HepG2 (cell line): ENCODE results near the gene NEDD4. TPM values are rescaled to one million over a fixed set of nuclear protein-coding genes. Genes with fewer than 3 reads are reported as not detected.
A peak's percentile ranks its signal among the peaks of the same experiment; 100 is the strongest.

Source experiments
- ATAC-seq: fragments of 200-7000 bp; cut with Tn5 transposase; 3 replicates; pipeline ENCODE4 v1.9.1; 2020; ENCODE audit warnings: mild to moderate bottlenecking, moderate library complexity
- BruUV-seq: library from RNA; stranded (reverse); fragments of 400-500 nt; replicated peaks from 2 replicates; lab custom pipeline; 2021; lab: Mats Ljungman, UMichigan
- CTCF ChIA-PET: fragments of 300-600 bp; formaldehyde crosslinking; extraction: SDS; loops from one replicate; lab custom pipeline; 2021; ENCODE audit warnings: low total read pairs, inconsistent platforms, low intra/inter-chr PET ratio; lab: Yijun Ruan, JAX
- POLR2A ChIA-PET: fragments of 350-600 bp; sonication (Branson Sonifier 250); formaldehyde crosslinking; loops from one replicate; lab custom pipeline; 2020; ENCODE audit warnings: antibody characterized with exemption, inconsistent platforms; lab: Yijun Ruan, JAX
- DNase-seq: peaks from one replicate; pipeline ENCODE4 v3.0.0-alpha.2; 2015; ENCODE audit warnings: low spot score
- FAIRE-seq: peaks from 3 replicates; lab custom pipeline; 2011; peaks lifted over from hg19 to GRCh38; lab: Jason Lieb, UNC
- H2AFZ ChIP-seq: one replicate; pipeline ENCODE4 v1.6.1; 2011; ENCODE audit warnings: low read length, inconsistent platforms
- H3K27ac ChIP-seq: fragments of 300-600 bp; 3 replicates; pipeline ENCODE4 v1.8.0; 2011; ENCODE audit warnings: mixed run types, mild to moderate bottlenecking, mixed read lengths, low read length, inconsistent platforms; ENCODE audit not compliant: insufficient read depth; ENCODE audit errors: extremely low read length
- H3K27me3 ChIP-seq, 2 experiments: fragments of 200-600 bp in 1 of 2; 2 replicates in 1 of 2; 3 replicates in 1 of 2; pipeline versions ENCODE4 v1.6.0 to v1.8.0; 2011; ENCODE audit warnings: low read length in 2 of 2, mild to moderate bottlenecking in 2 of 2, moderate library complexity in 2 of 2, inconsistent platforms in 1 of 2; ENCODE audit not compliant: insufficient read depth in 2 of 2, control insufficient read depth in 1 of 2
- H3K36me3 ChIP-seq, 2 experiments: fragments of 200-600 bp in 1 of 2; replicated peaks in 1 of 2; 2 replicates in 1 of 2; 3 replicates in 1 of 2; pipeline versions ENCODE4 v1.5.1 to v1.8.0; 2011; ENCODE audit warnings: low read length in 2 of 2, inconsistent platforms in 1 of 2; ENCODE audit not compliant: insufficient read depth in 2 of 2, control insufficient read depth in 1 of 2
- H3K4me1 ChIP-seq: 2 replicates; pipeline ENCODE4 v1.5.1; 2012; ENCODE audit warnings: low read length, inconsistent platforms; ENCODE audit not compliant: insufficient read depth
- H3K4me2 ChIP-seq: 2 replicates; pipeline ENCODE4 v1.6.0; 2011; ENCODE audit warnings: low read depth, low read length, inconsistent platforms
- H3K4me3 ChIP-seq, 3 experiments: fragments of 200-600 bp in 1 of 3; sonication (generic), shearing (Covaris generic) in 1 of 3; replicated peaks in 1 of 3; 2 replicates each; pipeline ENCODE4 v1.5.1; 2011 to 2016; ENCODE audit warnings: low read length in 3 of 3, inconsistent platforms in 2 of 3, low read depth in 2 of 3, mild to moderate bottlenecking in 2 of 3, control low read depth in 1 of 3, mixed read lengths in 1 of 3; ENCODE audit not compliant: insufficient read depth in 1 of 3
- H3K79me2 ChIP-seq: one replicate; pipeline ENCODE4 v1.6.1; 2011; ENCODE audit warnings: low read length, inconsistent platforms; ENCODE audit not compliant: insufficient read depth
- H3K9ac ChIP-seq: 2 replicates; pipeline ENCODE4 v1.6.0; 2011; ENCODE audit warnings: mild to moderate bottlenecking, low read depth, low read length, inconsistent platforms; ENCODE audit not compliant: insufficient read depth
- H3K9me3 ChIP-seq: 2 replicates; pipeline ENCODE4 v1.5.1; 2012; ENCODE audit warnings: mild to moderate bottlenecking, low read length
- H4K20me1 ChIP-seq: 2 replicates; pipeline ENCODE4 v1.6.0; 2011; ENCODE audit warnings: inconsistent platforms, mild to moderate bottlenecking, low read length, moderate library complexity; ENCODE audit not compliant: insufficient read depth
- BORCS8-MEF2B ChIP-seq: sonication (generic); formaldehyde crosslinking; IDR thresholded peaks from 2 replicates; pipeline ENCODE4 v1.8.0; 2022; ENCODE audit warnings: mild to moderate bottlenecking, missing genetic modification reagents
- RAD21 ChIP-seq: fragments of 450-650 bp; formaldehyde crosslinking; IDR thresholded peaks from 2 replicates; pipeline ENCODE4 v1.5.0; 2020; ENCODE audit warnings: mild to moderate bottlenecking
- SIN3B ChIP-seq: fragments of 150-350 bp; IDR thresholded peaks from 2 replicates; pipeline ENCODE4 v1.6.1; 2014; ENCODE audit warnings: low read length
- SIX1 ChIP-seq: sonication (generic); formaldehyde crosslinking; IDR thresholded peaks from 2 replicates; pipeline ENCODE4 v1.4.0; 2020; ENCODE audit warnings: missing genetic modification reagents, borderline replicate concordance
- SP4 ChIP-seq: sonication (generic); formaldehyde crosslinking; IDR thresholded peaks from 2 replicates; pipeline ENCODE4 v1.8.1; 2023; ENCODE audit warnings: mild to moderate bottlenecking, missing genetic modification reagents
- STAG1 ChIP-seq: sonication (generic); formaldehyde crosslinking; IDR thresholded peaks from 2 replicates; pipeline ENCODE4 v1.4.0; 2020; ENCODE audit warnings: missing genetic modification reagents
- ZNF691 ChIP-seq: sonication (generic); formaldehyde crosslinking; IDR thresholded peaks from 2 replicates; pipeline ENCODE4 v1.4.0; 2020; ENCODE audit warnings: missing genetic modification reagents, low read depth, mild to moderate bottlenecking, borderline replicate concordance
- WGBS: methylation state at CpG from one replicate; pipeline ENCODE4 v1.1.6; 2017; ENCODE audit warnings: low lambda C conversion rate; 5-methylcytosine and 5-hydroxymethylcytosine counted together
- in situ Hi-C: cut with HindIII; loops from 2 replicates; pipeline ENCODE4 v1.10.0; 2017; ENCODE audit warnings: low pct_unique_long_range_greater_than_20kb; ENCODE audit not compliant: extremely low pct_ligation_motif_present
- intact Hi-C: fragments of 100-400 bp; cut with micrococcal nuclease; formaldehyde crosslinking; loops from one replicate; pipeline ENCODE4 v1.10.0; 2022; ENCODE audit not compliant: unreplicated experiment
- polyA plus RNA-seq, 8 experiments: library from polyadenylated mRNA; depleted of rRNA in 3 of 8; stranded (reverse) in 7 of 8; unstranded in 1 of 8; fragments of >200 nt; fragmentation: Illumina TruSeq in 4 of 8; extraction: Trizol in 4 of 8; gene quantifications; 2 replicates each; pipeline versions ENCODE4 v1.2.1 to v1.2.3, GENCODE V29; 2011 to 2016; ENCODE audit warnings: low read depth in 4 of 8, missing spikeins in 1 of 8, mixed read lengths in 1 of 8; ENCODE audit not compliant: insufficient read depth in 1 of 8
- total RNA-seq, 5 experiments: library from RNA; depleted of rRNA; stranded (reverse); fragments of >200 nt; fragmentation: Illumina TruSeq; extraction: Trizol; gene quantifications; 2 replicates each; pipeline ENCODE4 v1.2.3, GENCODE V29; 2016; ENCODE audit warnings: low read depth in 1 of 5
- TF ChIP-seq, protein P1 (sequence below): sonication (generic); formaldehyde crosslinking; IDR thresholded peaks from 2 replicates; pipeline ENCODE4 v1.5.0; 2020; ENCODE audit warnings: mild to moderate bottlenecking, missing genetic modification reagents, moderate library complexity

Gene NEDD4
- total and polyA plus RNA-seq, 2 of the 13 experiments (the other 11 are each of a cell fraction or from before 2014, with no cell fraction given) = 10.4 to 13.0 TPM

GRCh38 chr15:55824857-55825613, 168.4 kb downstream of the NEDD4 start:
- H3K4me1 ChIP-seq = 0 out of 2 replicates have a peak, but pooled peaks cover under 1% of the 10 kb centered on the region
- intact Hi-C loops = no loop called here
- 83% methylated on average over 4 of the region's 4 CpGs for WGBS
- no peak overlapping the region for H3K4me2 ChIP-seq
- H3K27me3 ChIP-seq = no peaks in the 10 kb centered on the region
- H3K79me2 ChIP-seq = no peaks in the 10 kb centered on the region
- no peaks in the 10 kb centered on the region for H4K20me1 ChIP-seq
- H3K4me3 ChIP-seq = no peak overlapping the region
- H3K9ac ChIP-seq = no peak overlapping the region
- no peaks in the 10 kb centered on the region; a peak in 1 of 5 replicates for H3K36me3 ChIP-seq
- TF ChIP-seq SIN3B (no peak), BORCS8-MEF2B (CRISPR knock-in tag) (no peak), SIX1 (no peak), RAD21 (CRISPR knock-in tag) (no peak), SP4 (CRISPR knock-in tag) (no peak), ZNF691 (CRISPR knock-in tag) (no peak), STAG1 (CRISPR knock-in tag) (peak; percentile 21; the same call in 1 of the 2 replicates)
- TF ChIP-seq, protein P1, sequence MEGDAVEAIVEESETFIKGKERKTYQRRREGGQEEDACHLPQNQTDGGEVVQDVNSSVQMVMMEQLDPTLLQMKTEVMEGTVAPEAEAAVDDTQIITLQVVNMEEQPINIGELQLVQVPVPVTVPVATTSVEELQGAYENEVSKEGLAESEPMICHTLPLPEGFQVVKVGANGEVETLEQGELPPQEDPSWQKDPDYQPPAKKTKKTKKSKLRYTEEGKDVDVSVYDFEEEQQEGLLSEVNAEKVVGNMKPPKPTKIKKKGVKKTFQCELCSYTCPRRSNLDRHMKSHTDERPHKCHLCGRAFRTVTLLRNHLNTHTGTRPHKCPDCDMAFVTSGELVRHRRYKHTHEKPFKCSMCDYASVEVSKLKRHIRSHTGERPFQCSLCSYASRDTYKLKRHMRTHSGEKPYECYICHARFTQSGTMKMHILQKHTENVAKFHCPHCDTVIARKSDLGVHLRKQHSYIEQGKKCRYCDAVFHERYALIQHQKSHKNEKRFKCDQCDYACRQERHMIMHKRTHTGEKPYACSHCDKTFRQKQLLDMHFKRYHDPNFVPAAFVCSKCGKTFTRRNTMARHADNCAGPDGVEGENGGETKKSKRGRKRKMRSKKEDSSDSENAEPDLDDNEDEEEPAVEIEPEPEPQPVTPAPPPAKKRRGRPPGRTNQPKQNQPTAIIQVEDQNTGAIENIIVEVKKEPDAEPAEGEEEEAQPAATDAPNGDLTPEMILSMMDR (CRISPR knock-in tag) = peak; percentile 33; the same call in 1 of the 2 replicates
- BruUV-seq = TSS peak; percentile 36
- H3K9me3 ChIP-seq = no peaks in the 10 kb centered on the region
- POLR2A ChIA-PET = no interaction called here
- CTCF ChIA-PET = no interaction called here
- in situ Hi-C loops = no loop called here
- FAIRE-seq (no peak), ATAC-seq (no peak), DNase-seq (no peak)
- H2AFZ ChIP-seq = no peak overlapping the region
- no peak overlapping the region for H3K27ac ChIP-seq
